Body of pancreas (tissue), 4 donors: Measurements from ENCODE around the gene DERL2. TPM values are rescaled to one million over a fixed set of nuclear protein-coding genes. Genes with fewer than 3 reads are reported as not detected.
A peak's percentile ranks its signal among the peaks of the same experiment; 100 is the strongest.

ENCODE experiments used
- ATAC-seq: fragments of 150-250 bp; one replicate; pipeline ENCODE4 v1.9.1; 2016
- DNase-seq, 4 donors: peaks; one replicate each; pipeline ENCODE4 v3.0.0-alpha.2; 2019
- H3K27ac ChIP-seq, 4 donors: fragments of 200-600 bp; sonication (generic); 1 replicate in 3 of 4; 2 replicates in 1 of 4; pipeline versions ENCODE4 v1.5.1 to v1.6.1; 2016 to 2019; ENCODE audit warnings: mild to moderate bottlenecking in 1 of 4, mixed read lengths in 1 of 4, moderate library complexity in 1 of 4
- H3K27me3 ChIP-seq, 2 donors: fragments of 200-600 bp; sonication (generic); one replicate each; pipeline ENCODE4 v1.6.0; 2016; ENCODE audit warnings: mild to moderate bottlenecking in 1 of 2
- H3K36me3 ChIP-seq, 2 donors: fragments of 200-600 bp; sonication (generic); replicated peaks in 1 of 2; 2 replicates each; pipeline ENCODE4 v1.5.1; 2016; ENCODE audit warnings: low read depth in 2 of 2; ENCODE audit not compliant: insufficient read depth in 1 of 2
- H3K4me1 ChIP-seq: fragments of 200-600 bp; sonication (generic); one replicate; pipeline ENCODE4 v1.6.0; 2016
- H3K4me3 ChIP-seq, 2 donors: fragments of 200-600 bp; sonication (generic); 1 replicate in 1 of 2; 2 replicates in 1 of 2; pipeline ENCODE4 v1.5.1; 2016 to 2019
- H3K9me3 ChIP-seq, 3 donors: fragments of 200-600 bp; sonication (generic); 1 replicate in 2 of 3; 2 replicates in 1 of 3; pipeline ENCODE4 v1.5.1; 2016
- CTCF ChIP-seq, 7 experiments: fragments of 450-650 bp in 4 of 7; fragments of 200-600 bp in 3 of 7; sonication (generic) in 3 of 7; IDR thresholded peaks; one replicate each; pipeline ENCODE4 v1.5.1; 2016 to 2019; ENCODE audit warnings: antibody characterized with exemption in 7 of 7
- POLR2A ChIP-seq, 3 donors: fragments of 450-650 bp; IDR thresholded peaks; one replicate each; pipeline ENCODE4 v1.6.1; 2016; ENCODE audit warnings: antibody characterized with exemption in 3 of 3, mild to moderate bottlenecking in 2 of 3
- WGBS, 2 donors: methylation state at CpG; one replicate each; pipeline ENCODE4 v1.1.5; 2017; 5-methylcytosine and 5-hydroxymethylcytosine counted together
- intact Hi-C: fragments of 100-400 bp; cut with DNase I; formaldehyde crosslinking; loops from one replicate; pipeline ENCODE4 v1.15.1; 2023
- total RNA-seq, 2 donors: library from RNA; depleted of rRNA; stranded (reverse); fragments of >200 nt; gene quantifications; one replicate each; pipeline ENCODE4 v1.1.0, GENCODE V29; 2016

The DERL2 gene
- total RNA-seq, 2 donors from 2014 or later, result 25.4 to 42.5 TPM

DNA sequence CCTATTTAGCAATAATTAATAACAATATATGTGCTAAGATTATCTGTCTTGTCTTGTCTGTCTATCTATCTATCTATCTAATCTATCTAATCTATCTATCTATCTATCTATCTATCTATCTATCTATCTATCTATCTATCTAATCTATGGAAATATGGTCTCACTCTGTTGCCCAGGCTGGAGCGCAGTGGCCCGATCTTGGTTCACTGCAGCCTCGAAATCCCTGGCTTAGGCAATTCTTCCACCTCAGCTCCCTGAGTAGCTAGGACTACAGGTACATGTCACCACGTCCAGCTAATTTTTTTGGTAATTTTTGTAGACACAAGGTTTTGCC is 45.1 kb upstream of the DERL2 start:
- Histone ChIP-seq H3K27ac (no peak overlapping the region), H3K9me3 (no peaks in the 10 kb centered on the region), H3K27me3 (no peaks in the 10 kb centered on the region), H3K4me1 (no peaks in the 10 kb centered on the region), H3K4me3 (no peak overlapping the region), H3K36me3 (no peaks in the 10 kb centered on the region)
- intact Hi-C loops, result no loop called here
- ATAC-seq (no peak), DNase-seq (no peak)
- no peak for TF ChIP-seq CTCF (IDR thresholded peaks at IDR 0.05)
- TF ChIP-seq POLR2A (IDR thresholded peaks at IDR 0.05), result no peak
- WGBS, 2 donors, result 78 to 84% methylated on average over 4 of the region's 4 CpGs

DNA sequence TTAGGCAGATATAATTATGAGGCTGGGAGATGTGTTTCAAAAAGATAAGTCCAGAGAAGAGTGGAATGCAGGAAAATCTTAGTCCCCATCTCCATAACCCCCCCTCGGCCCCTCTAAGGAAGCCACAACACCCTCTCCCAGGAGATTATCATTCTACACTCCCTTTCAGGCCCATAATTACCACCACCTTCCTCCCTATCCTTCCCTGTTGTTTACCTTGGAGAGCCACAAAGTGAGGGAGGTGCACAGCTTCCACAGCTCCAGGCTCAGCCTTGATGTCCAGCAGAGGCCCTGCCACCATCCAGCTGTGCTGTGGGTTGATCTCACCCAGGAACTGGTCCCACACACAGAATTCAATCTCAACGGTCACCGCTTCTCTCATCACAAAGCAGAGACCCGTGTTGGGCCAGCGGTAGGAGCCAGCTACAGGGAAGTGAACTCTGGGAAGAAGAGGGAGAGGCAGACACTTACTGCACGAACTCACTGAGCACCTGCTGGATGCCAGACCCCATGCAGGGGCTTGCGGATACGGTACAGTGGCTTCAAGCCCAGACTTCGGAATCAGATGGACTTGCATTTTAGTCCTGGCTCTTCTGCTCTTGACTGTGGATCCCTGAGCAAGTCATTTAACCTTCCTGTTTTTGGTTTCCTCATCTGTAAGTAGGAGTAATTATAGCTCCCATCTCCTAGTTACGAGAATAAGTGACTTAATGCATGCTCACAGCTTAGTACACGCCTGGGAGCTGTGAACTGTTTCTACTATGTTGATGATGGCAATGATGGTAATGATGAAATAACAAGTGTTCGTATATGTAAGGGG is 44.5 kb upstream of the DERL2 start:
- DNase-seq, result no peak
- 72 to 74% methylated on average over 12 of the region's 12 CpGs for WGBS, 2 donors
- H3K4me1 ChIP-seq, result no peaks in the 10 kb centered on the region
- intact Hi-C loops, result no loop called here
- H3K27ac ChIP-seq, result no peak overlapping the region
- no peaks in the 10 kb centered on the region for H3K27me3 ChIP-seq
- no peaks in the 10 kb centered on the region for H3K36me3 ChIP-seq
- ATAC-seq, result no peak
- H3K4me3 ChIP-seq, result no peak overlapping the region
- no peaks in the 10 kb centered on the region for H3K9me3 ChIP-seq
- no peak for TF ChIP-seq POLR2A (IDR thresholded peaks at IDR 0.05)
- TF ChIP-seq CTCF (IDR thresholded peaks at IDR 0.05), result no peak

DNA sequence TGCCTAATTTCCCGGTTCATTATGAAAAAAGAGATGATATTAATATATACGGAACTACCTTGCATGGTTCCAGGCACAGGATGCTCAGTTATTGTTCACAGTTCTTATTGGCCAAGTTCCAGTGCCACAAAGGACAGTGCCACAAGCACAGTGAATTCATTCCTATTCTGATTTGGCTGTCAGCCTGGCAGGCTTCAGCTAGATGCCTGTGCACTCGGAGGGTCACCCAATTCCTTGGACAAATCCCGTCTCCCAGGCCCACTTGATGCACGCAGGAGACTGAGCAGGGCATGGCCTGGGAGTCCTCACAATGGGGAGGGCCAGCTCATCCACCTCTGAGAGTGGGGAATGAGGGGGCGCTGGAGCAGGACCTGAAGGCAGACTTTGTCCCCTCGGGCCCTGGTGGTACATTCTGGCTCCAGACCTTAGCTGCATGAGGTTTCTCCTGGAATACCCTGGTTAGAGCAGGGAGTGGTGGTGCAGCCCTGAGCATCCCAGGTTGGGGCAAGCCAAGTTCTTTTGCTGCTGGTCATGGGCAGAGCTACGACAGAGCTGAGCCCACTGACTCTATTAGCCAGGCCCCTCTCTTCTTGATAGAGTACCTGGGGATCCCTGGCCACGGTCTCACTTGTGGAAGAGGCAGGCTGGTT is 41.7 kb upstream of the DERL2 start:
- no peaks in the 10 kb centered on the region for H3K9me3 ChIP-seq
- no peak overlapping the region for H3K4me3 ChIP-seq
- no peak overlapping the region for H3K27ac ChIP-seq
- no peaks in the 10 kb centered on the region for H3K4me1 ChIP-seq
- 76 to 81% methylated on average over 8 to 9 of the region's 9 CpGs for WGBS, 2 donors
- TF ChIP-seq CTCF (IDR thresholded peaks at IDR 0.05) (no peak), POLR2A (IDR thresholded peaks at IDR 0.05) (no peak)
- H3K27me3 ChIP-seq, result no peaks in the 10 kb centered on the region
- no peak for DNase-seq
- intact Hi-C loops, result no loop called here
- no peak for ATAC-seq
- no peaks in the 10 kb centered on the region for H3K36me3 ChIP-seq

DNA sequence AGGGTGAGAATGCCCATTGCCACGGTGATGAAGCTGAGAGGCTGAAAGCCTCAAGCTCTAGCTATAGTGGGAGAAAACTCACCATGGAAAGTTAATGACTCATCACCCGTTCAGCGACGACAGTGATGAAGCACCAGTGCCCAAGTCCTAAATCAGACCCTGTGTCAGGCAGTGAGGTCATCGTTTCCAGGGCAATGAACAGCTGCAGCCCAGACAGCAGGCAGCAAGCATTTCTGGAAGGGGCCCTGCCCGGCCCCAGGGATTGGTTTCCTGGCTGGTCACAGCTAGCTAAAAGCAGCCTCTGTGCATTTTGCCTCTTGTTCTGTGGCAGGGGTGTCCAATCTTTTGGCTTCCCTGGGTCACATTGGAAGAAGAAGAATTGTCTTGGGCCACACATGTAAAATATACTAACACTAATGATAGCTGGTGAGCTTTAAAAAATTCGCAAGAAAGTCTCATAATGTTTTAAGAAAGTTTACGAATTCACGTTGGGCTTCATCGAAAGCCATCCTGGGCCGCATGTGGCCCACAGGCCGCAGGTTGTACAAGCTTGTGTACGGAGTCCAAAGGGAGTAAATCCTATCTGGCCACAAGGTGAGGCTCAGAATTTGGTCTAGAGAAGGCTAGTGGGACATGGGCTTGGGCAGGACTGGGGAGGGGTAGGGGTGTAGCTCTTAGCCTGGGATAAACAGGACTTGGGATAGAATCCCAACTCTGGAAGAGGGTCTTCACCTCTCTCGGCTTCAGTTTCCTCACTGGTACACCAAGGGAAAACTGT is 41.0 kb upstream of the DERL2 start:
- Histone ChIP-seq H3K4me3 (no peak overlapping the region), H3K36me3 (no peaks in the 10 kb centered on the region), H3K4me1 (no peaks in the 10 kb centered on the region), H3K27me3 (no peaks in the 10 kb centered on the region), H3K9me3 (no peaks in the 10 kb centered on the region), H3K27ac (no peak overlapping the region)
- WGBS, 2 donors, result 55 to 56% methylated on average over 13 to 14 of the region's 14 CpGs
- intact Hi-C loops, result no loop called here
- peak in 3 of 4 donors; percentile 22 to 45 (median 22) for DNase-seq
- TF ChIP-seq CTCF (IDR thresholded peaks at IDR 0.05) (no peak), POLR2A (IDR thresholded peaks at IDR 0.05) (no peak)
- peak; percentile 21 for ATAC-seq
